KMS-11 (cell line): ENCODE results near the gene SDC1.

Experiments
- H2AFZ ChIP-seq: fragments of 200-600 bp; sonication (generic); 2 replicates; pipeline ENCODE4 v1.6.1; 2016; ENCODE audit warnings: antibody characterized with exemption, mixed run types, low read depth
- H3K27ac ChIP-seq: fragments of 200-600 bp; sonication (generic); 2 replicates; pipeline ENCODE4 v1.6.1; 2016; ENCODE audit warnings: mild to moderate bottlenecking, mixed run types
- H3K27me3 ChIP-seq: fragments of 200-600 bp; sonication (generic); 2 replicates; pipeline ENCODE4 v1.6.1; 2017; ENCODE audit warnings: mild to moderate bottlenecking, low read depth, mixed run types, moderate library complexity; ENCODE audit not compliant: insufficient read depth
- H3K36me3 ChIP-seq: fragments of 200-600 bp; sonication (generic); 2 replicates; pipeline ENCODE4 v1.6.1; 2017; ENCODE audit warnings: mild to moderate bottlenecking, mixed run types; ENCODE audit not compliant: insufficient read depth
- H3K4me1 ChIP-seq: fragments of 200-600 bp; sonication (generic); 2 replicates; pipeline ENCODE4 v1.6.1; 2016; ENCODE audit warnings: mild to moderate bottlenecking, low read depth, mixed run types; ENCODE audit not compliant: poor library complexity, severe bottlenecking
- H3K4me2 ChIP-seq: fragments of 200-600 bp; sonication (generic); 2 replicates; pipeline ENCODE4 v1.7.0; 2016; ENCODE audit warnings: mild to moderate bottlenecking, mixed run types
- H3K4me3 ChIP-seq: fragments of 200-600 bp; sonication (generic); IDR thresholded peaks from 2 replicates; pipeline ENCODE4 v1.6.1; 2017; ENCODE audit warnings: low read depth, low read length, mixed read lengths; ENCODE audit not compliant: insufficient read depth
- H3K79me2 ChIP-seq: fragments of 200-600 bp; sonication (generic); 2 replicates; pipeline ENCODE4 v1.6.1; 2016; ENCODE audit warnings: low read depth, mixed run types; ENCODE audit not compliant: insufficient read depth
- H3K9ac ChIP-seq: fragments of 200-600 bp; sonication (generic); 2 replicates; pipeline ENCODE4 v1.6.1; 2016; ENCODE audit warnings: mild to moderate bottlenecking, mixed run types
- H4K20me1 ChIP-seq: fragments of 200-600 bp; sonication (generic); 2 replicates; pipeline ENCODE4 v1.6.1; 2016; ENCODE audit warnings: mild to moderate bottlenecking, mixed run types; ENCODE audit not compliant: insufficient read depth
- TF ChIP-seq, protein P1 (sequence below): fragments of 200-600 bp; sonication (generic); conservative IDR thresholded peaks from 2 replicates; pipeline ENCODE4 v1.6.1; 2017; ENCODE audit warnings: low read depth, mild to moderate bottlenecking, antibody characterized with exemption, low read length, moderate library complexity, mixed read lengths

The SDC1 gene

DNA sequence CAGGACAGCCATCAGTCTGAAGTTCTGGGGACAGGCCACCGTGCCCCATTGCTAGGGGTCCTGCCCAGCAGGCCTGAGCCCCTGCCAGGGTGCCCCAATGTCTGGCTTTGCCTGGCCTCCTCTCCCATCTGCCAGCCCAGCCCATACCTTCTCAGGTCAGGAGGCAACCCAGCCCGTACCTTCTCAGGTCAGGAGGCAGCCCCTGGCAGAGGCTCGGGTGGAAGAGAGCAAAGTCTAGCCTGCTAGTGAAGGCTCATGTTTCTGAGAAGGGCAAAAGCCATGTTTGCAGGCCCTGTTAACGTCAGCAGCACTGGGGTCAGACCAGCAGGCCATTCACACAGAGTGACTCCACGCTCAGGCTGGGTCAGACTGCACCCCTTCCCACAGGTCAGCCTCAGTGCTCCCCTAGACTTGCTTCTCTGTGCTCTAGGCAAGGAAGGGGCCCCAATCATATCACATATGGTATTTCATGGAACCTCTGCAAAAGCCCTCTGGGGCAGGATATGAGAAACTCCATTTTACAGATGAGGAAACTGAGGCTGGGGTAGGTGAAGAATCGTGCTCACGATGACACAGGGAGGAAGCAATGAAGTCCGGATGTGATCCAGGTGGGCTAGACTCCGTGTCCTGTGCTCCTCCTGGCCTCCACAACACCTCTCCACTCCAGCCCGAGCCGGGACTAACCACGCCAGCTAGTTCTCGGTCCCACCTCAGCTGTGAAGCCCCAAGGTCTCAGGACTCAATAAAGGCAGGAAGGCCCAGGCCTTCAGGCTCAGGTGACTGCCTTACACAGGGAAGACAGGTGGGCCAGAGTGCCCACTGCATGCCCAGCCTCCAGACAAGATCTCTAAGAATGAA is 9.5 kb downstream of the SDC1 start:
- Histone ChIP-seq H2AFZ (no peak overlapping the region), H3K27ac (peak overlapping the region; percentile 14; the same call in 1 of the 2 replicates), H3K79me2 (no peaks in the 10 kb centered on the region), H4K20me1 (no peaks in the 10 kb centered on the region), H3K27me3 (no peaks in the 10 kb centered on the region), H3K4me3 (no peak overlapping the region), H3K9ac (no peak overlapping the region), H3K4me2 (peak overlapping the region; percentile 61; the same call in 1 of the 2 replicates), H3K4me1 (peaks cover 42% of the 10 kb centered on the region), H3K36me3 (no peaks in the 10 kb centered on the region)
- TF ChIP-seq, protein P1, sequence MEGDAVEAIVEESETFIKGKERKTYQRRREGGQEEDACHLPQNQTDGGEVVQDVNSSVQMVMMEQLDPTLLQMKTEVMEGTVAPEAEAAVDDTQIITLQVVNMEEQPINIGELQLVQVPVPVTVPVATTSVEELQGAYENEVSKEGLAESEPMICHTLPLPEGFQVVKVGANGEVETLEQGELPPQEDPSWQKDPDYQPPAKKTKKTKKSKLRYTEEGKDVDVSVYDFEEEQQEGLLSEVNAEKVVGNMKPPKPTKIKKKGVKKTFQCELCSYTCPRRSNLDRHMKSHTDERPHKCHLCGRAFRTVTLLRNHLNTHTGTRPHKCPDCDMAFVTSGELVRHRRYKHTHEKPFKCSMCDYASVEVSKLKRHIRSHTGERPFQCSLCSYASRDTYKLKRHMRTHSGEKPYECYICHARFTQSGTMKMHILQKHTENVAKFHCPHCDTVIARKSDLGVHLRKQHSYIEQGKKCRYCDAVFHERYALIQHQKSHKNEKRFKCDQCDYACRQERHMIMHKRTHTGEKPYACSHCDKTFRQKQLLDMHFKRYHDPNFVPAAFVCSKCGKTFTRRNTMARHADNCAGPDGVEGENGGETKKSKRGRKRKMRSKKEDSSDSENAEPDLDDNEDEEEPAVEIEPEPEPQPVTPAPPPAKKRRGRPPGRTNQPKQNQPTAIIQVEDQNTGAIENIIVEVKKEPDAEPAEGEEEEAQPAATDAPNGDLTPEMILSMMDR: no peak

DNA sequence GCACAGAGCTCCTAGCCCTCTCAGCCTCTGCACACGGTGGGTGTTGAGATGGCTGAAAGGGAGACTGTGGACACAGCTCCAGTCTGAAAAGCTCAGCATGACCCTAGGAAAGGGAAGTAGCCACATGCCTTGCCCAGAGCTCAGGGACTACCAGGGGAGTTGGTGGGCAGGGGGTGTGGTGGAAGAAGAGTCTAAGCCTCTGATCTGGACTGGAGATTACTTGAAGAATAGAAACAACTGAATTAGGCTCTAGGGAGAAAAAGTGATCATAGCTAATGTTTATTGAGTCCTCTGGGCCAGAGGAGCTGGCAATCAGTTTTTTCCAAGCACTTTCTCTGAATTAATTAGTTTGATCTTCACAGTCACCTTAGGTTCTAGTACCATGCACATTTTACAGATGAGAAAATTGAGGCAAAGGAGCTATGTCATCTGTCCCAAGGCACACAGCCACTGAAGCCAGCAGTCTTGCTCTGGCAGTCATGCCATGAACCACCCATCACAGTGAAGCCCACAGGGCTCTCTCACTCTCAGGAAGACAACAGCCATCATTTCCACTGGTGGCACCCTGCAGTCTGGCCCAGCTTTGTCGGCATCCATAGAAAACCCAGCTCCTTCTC is 10.3 kb downstream of the SDC1 start:
- no peaks in the 10 kb centered on the region for H3K79me2 ChIP-seq
- peaks cover 47% of the 10 kb centered on the region for H3K4me1 ChIP-seq
- no peak overlapping the region for H2AFZ ChIP-seq
- H3K36me3 ChIP-seq: no peaks in the 10 kb centered on the region
- peak overlapping the region; percentile 14; the same call in 1 of the 2 replicates for H3K27ac ChIP-seq
- TF ChIP-seq, protein P1: no peak
- H3K9ac ChIP-seq: no peak overlapping the region
- peak overlapping the region; percentile 61; the same call in 1 of the 2 replicates for H3K4me2 ChIP-seq
- no peaks in the 10 kb centered on the region for H3K27me3 ChIP-seq
- no peak overlapping the region for H3K4me3 ChIP-seq
- H4K20me1 ChIP-seq: no peaks in the 10 kb centered on the region

DNA sequence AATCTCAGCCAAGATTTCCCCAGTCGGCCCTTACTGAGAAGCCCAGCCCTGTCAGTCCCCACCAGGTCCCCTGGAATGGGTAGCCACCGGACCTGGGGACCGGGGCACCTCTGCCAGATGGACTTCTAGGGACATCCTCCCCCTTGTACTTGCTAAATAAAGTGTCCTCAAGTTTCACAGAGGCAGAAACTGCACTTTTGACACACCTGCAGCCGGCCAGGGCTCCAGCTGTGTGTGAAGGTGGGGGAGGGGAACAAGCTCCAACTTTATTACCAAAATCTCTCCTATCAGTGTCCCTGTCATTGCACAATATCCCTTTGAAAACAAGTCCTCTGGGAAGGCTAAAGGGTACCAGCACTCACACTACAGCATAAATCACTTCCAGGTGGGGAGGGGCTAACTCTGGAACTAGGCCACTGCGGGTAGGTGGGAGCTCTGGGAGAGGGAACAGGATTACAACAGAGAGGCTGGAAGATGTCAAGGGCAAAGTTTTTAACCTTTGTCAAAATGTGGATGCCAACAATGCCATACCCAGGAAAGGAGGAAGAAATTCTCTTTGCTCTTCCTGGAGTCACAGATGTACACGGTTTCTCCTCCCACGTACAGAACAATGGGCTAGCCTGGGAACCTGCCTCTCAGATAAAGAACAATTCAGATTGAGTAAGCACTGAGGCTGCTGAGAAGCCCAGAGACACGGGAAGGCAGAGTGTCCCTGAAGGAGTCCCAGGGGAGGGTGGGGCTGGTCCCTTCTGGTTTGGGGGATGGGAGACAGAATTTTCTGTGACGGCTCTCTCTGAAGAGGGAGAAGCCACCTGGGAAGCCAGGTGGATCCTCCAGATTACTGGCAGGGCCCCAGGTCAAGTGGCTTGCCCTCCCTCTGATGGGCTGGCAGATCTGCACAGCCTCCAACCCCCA is 11.0 kb downstream of the SDC1 start:
- Histone ChIP-seq H3K27ac (peak overlapping the region; percentile 14; the same call in 1 of the 2 replicates), H3K4me3 (no peak overlapping the region), H3K36me3 (no peaks in the 10 kb centered on the region), H4K20me1 (no peaks in the 10 kb centered on the region), H3K79me2 (no peaks in the 10 kb centered on the region), H3K27me3 (no peaks in the 10 kb centered on the region), H3K4me2 (peak overlapping the region; percentile 61), H3K4me1 (peaks cover 54% of the 10 kb centered on the region), H2AFZ (no peak overlapping the region), H3K9ac (no peak overlapping the region)
- TF ChIP-seq, protein P1: no peak

DNA sequence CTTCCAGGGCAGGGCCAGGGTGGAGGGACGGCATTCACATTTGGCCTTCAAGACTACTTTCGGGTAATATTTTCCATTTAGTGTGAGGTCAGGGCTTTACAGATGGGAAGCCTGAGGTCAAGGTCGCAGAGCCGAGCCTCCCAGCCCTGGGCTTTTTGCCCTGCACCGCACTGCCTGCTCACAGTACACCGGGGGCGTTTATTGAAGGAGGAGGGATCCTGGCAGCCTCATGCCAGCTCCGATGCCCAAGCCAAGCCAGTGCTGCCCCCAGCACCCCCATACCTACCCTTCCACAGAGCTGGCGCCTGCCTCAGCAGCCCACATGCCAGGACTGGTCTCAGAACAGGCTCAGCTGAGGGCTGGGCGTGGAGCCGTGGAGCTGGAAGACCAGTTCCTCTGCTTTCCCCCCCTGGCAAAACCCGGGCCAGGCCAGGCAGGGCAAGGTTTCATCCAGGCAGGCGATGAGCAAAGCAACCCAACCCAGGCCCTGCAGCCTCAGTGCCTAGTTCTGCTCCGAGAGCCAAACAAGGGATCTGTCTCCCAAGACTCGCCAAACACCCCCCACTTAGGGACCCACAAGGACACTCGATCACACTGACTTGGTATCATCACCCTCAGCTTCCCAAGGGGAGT is 11.9 kb downstream of the SDC1 start:
- H3K4me3 ChIP-seq: no peak overlapping the region
- TF ChIP-seq, protein P1: no peak
- H3K4me1 ChIP-seq: peaks cover 64% of the 10 kb centered on the region
- H3K4me2 ChIP-seq: peak overlapping the region; percentile 61
- no peaks in the 10 kb centered on the region for H4K20me1 ChIP-seq
- no peak overlapping the region for H3K27ac ChIP-seq
- H3K36me3 ChIP-seq: no peaks in the 10 kb centered on the region
- no peak overlapping the region for H2AFZ ChIP-seq
- no peaks in the 10 kb centered on the region for H3K79me2 ChIP-seq
- no peak overlapping the region for H3K9ac ChIP-seq
- no peaks in the 10 kb centered on the region for H3K27me3 ChIP-seq
